Subcutaneous adipose tissue (tissue), 4 donors: ENCODE measurements around the gene CXCR3. TPM values are rescaled to one million over a fixed set of nuclear protein-coding genes. Genes with fewer than 3 reads are reported as not detected.

Source experiments
- CTCF ChIP-seq: fragments of 450-650 bp; IDR thresholded peaks from one replicate; pipeline ENCODE4 v1.5.1; 2016; ENCODE audit warnings: low read depth, mild to moderate bottlenecking, control low read depth, antibody characterized with exemption, moderate library complexity
- total RNA-seq, 4 donors: library from RNA; depleted of rRNA; stranded (reverse); fragments of >200 nt; gene quantifications; one replicate each; pipeline ENCODE4 v1.1.0, GENCODE V29; 2016

Gene CXCR3
- total RNA-seq = not detected

GRCh38 chrX:71618303-71618721, at the start of gene CXCR3:
Gene CXCR3, minus strand, starts transcription at chrX:71618511. Its CDS starts 62 bp downstream, at chrX:71618449.
- no peak for TF ChIP-seq CTCF

GRCh38 chrX:71667328-71668247, 49.3 kb upstream of the CXCR3 start, which contains the start of gene LOC101059915:
Gene LOC101059915, plus strand, starts transcription at chrX:71667546.
- no peak for TF ChIP-seq CTCF

- TF ChIP-seq CTCF = no peak
Observed at GRCh38 chrX:71666240-71667223, 48.2 kb upstream of the CXCR3 start.

GRCh38 chrX:71665747-71666146, 47.4 kb upstream of the CXCR3 start:
- TF ChIP-seq CTCF = no peak

GRCh38 chrX:71664889-71665491, 46.7 kb upstream of the CXCR3 start:
- TF ChIP-seq CTCF = no peak

GRCh38 chrX:71661919-71662318, 43.6 kb upstream of the CXCR3 start:
- no peak for TF ChIP-seq CTCF
